GM12864 (cell line): ENCODE measurements around the gene GPR141.
A peak's percentile ranks its signal among the peaks of the same experiment; 100 is the strongest.

Experiments
- DNase-seq: peaks from one replicate; pipeline ENCODE4 v3.0.0-alpha.2; 2011; ENCODE audit warnings: low read depth
- H3K4me3 ChIP-seq: 2 replicates; pipeline ENCODE4 v1.5.1; 2011; ENCODE audit warnings: mild to moderate bottlenecking, low read depth, low read length, control low read depth
- CTCF ChIP-seq: IDR thresholded peaks from 2 replicates; pipeline ENCODE4 v1.5.1; 2011; ENCODE audit warnings: low read depth, mild to moderate bottlenecking, moderate library complexity, low read length, control low read depth, inconsistent platforms; ENCODE audit errors: missing control alignments

The GPR141 gene

GRCh38 chr7:37683246-37684120 is at the start of gene GPR141:
GPR141 (plus strand) TSS chr7:37683766; CDS start chr7:37740394, 56,628 bp downstream.
- H3K4me3 ChIP-seq: no peak within 1 kb of the TSS
- DNase-seq: peak; percentile 74
- no peak for TF ChIP-seq CTCF

GRCh38 chr7:37635346-37635745 is 48.2 kb upstream of the GPR141 start:
- H3K4me3 ChIP-seq: no peak overlapping the region
- no peak for DNase-seq
- TF ChIP-seq CTCF: no peak

- TF ChIP-seq CTCF: no peak
- DNase-seq: no peak
- no peak overlapping the region for H3K4me3 ChIP-seq
These were observed 41.5 kb upstream of the GPR141 start for GRCh38 chr7:37642028-37642540.

GRCh38 chr7:37643876-37644275 is 39.7 kb upstream of the GPR141 start:
- DNase-seq: no peak
- no peak overlapping the region for H3K4me3 ChIP-seq
- TF ChIP-seq CTCF: no peak

- no peak for DNase-seq
- no peak for TF ChIP-seq CTCF
- no peak overlapping the region for H3K4me3 ChIP-seq
These were observed 38.1 kb upstream of the GPR141 start for GRCh38 chr7:37645282-37646050.

- DNase-seq: peak; percentile 45
- no peak overlapping the region for H3K4me3 ChIP-seq
- TF ChIP-seq CTCF: peak; percentile 29
These were observed 26.5 kb upstream of the GPR141 start for GRCh38 chr7:37656913-37657530.
